ENCODE measurements around the gene GIMAP8. TPM values are rescaled to one million over a fixed set of nuclear protein-coding genes. Genes with fewer than 3 reads are reported as not detected.

Gene GIMAP8
- total RNA-seq, 1 donor from 2014 or later, result 42.3 TPM

- ATAC-seq (no peak), DNase-seq (no peak)
- no peaks in the 10 kb centered on the region for H3K9me3 ChIP-seq
- intact Hi-C loops (cut with DNase I), result no loop called here
- H3K4me1 ChIP-seq, result no peaks in the 10 kb centered on the region
- no peaks in the 10 kb centered on the region for H3K27me3 ChIP-seq
- no peaks in the 10 kb centered on the region for H3K36me3 ChIP-seq
- no peak overlapping the region for H3K27ac ChIP-seq
- TF ChIP-seq, protein P1, sequence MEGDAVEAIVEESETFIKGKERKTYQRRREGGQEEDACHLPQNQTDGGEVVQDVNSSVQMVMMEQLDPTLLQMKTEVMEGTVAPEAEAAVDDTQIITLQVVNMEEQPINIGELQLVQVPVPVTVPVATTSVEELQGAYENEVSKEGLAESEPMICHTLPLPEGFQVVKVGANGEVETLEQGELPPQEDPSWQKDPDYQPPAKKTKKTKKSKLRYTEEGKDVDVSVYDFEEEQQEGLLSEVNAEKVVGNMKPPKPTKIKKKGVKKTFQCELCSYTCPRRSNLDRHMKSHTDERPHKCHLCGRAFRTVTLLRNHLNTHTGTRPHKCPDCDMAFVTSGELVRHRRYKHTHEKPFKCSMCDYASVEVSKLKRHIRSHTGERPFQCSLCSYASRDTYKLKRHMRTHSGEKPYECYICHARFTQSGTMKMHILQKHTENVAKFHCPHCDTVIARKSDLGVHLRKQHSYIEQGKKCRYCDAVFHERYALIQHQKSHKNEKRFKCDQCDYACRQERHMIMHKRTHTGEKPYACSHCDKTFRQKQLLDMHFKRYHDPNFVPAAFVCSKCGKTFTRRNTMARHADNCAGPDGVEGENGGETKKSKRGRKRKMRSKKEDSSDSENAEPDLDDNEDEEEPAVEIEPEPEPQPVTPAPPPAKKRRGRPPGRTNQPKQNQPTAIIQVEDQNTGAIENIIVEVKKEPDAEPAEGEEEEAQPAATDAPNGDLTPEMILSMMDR (IDR thresholded peaks at IDR 0.05), result no peak
- no peak overlapping the region for H3K4me3 ChIP-seq
These were observed 28.6 kb upstream of the GIMAP8 start for GRCh38 chr7:150421831-150422230.

DNA sequence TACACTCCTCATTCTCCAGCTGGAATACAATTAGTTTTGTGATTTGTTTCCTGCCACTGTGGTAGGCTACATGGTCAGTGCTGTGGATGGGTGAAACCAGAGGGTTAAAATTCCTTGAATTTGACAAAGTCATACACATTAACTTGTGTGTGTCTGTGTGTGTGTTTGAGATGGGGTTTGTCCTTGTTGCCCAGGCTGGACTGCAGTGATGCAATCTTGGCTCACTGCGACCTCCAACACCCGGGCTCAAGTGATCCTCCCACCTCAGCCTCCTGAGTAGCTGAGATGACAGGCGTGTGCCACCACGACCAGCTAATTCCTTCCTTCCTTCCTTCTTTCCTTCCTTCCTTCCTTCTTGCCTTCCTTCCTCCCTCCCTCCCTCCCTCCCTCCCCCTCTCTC lies 24.8 kb upstream of the GIMAP8 start:
- DNase-seq, result no peak
- no peaks in the 10 kb centered on the region for H3K27me3 ChIP-seq
- no peak for ATAC-seq
- intact Hi-C loops (cut with DNase I), result no loop called here
- no peak overlapping the region for H3K4me3 ChIP-seq
- TF ChIP-seq, protein P1 (IDR thresholded peaks at IDR 0.05), result no peak
- no peaks in the 10 kb centered on the region for H3K36me3 ChIP-seq
- no peak overlapping the region for H3K27ac ChIP-seq
- H3K9me3 ChIP-seq, result no peaks in the 10 kb centered on the region
- peaks cover 11% of the 10 kb centered on the region for H3K4me1 ChIP-seq

GRCh38 chr7:150428671-150429451 lies 21.6 kb upstream of the GIMAP8 start:
- Histone ChIP-seq H3K9me3 (no peaks in the 10 kb centered on the region), H3K27ac (peak overlapping the region; percentile 11), H3K27me3 (no peaks in the 10 kb centered on the region), H3K4me1 (peaks cover 11% of the 10 kb centered on the region), H3K36me3 (no peaks in the 10 kb centered on the region), H3K4me3 (no peak overlapping the region)
- peak; percentile 63 for DNase-seq
- intact Hi-C loops (cut with DNase I), result no loop called here
- peak; percentile 54 for ATAC-seq
- TF ChIP-seq, protein P1 (IDR thresholded peaks at IDR 0.05), result no peak

- TF ChIP-seq, protein P1 (IDR thresholded peaks at IDR 0.05), result no peak
- intact Hi-C loops (cut with DNase I), result no loop called here
- Histone ChIP-seq H3K4me3 (no peak overlapping the region), H3K27me3 (no peaks in the 10 kb centered on the region), H3K4me1 (peaks cover 11% of the 10 kb centered on the region), H3K36me3 (no peaks in the 10 kb centered on the region), H3K27ac (no peak overlapping the region), H3K9me3 (no peaks in the 10 kb centered on the region)
- ATAC-seq, result no peak
- no peak for DNase-seq
These were observed 20.7 kb upstream of the GIMAP8 start for GRCh38 chr7:150429699-150430098.

DNA sequence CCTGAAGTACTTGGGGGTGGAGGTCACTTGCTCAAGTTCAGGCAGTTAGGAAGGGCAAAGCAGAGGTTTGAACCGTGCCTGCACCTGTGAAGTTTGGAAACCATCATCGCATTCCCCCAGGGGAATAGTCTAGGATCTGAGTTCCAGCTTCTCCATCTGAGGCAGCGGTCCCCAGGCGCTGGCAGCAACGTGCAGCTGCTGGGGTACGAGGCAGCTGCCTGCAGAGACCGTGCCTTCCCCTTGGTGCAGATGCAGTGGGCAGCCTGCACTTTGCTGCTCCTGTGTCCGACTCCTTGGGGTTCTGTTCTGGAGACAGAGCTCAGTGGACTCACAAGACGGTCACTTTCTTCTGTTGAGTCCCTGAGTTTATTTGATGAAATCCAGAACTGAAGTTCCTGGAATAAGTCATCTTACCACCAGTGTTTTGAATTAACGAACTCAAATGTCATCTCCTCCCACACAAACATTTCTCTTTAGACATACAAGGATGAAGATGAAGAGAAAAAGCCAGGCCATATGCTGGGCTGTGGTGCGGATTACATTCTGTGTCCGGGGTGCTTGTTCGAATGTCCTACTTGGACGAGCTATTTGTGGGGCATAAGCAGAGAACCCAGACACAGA lies 19.9 kb upstream of the GIMAP8 start:
- Histone ChIP-seq H3K27me3 (no peaks in the 10 kb centered on the region), H3K36me3 (no peaks in the 10 kb centered on the region), H3K4me1 (peaks cover 11% of the 10 kb centered on the region), H3K9me3 (no peaks in the 10 kb centered on the region), H3K4me3 (no peak overlapping the region), H3K27ac (no peak overlapping the region)
- ATAC-seq (no peak), DNase-seq (peak; percentile 38)
- intact Hi-C loops (cut with DNase I), result no loop called here
- TF ChIP-seq, protein P1 (IDR thresholded peaks at IDR 0.05), result no peak
